NCI-H2171 treated with DMSO at 0.1 percent for 48 hours (cell line): ENCODE measurements around the gene NPSR1.
"Not testable (repeated sequence)": the region's sequence is repeated elsewhere in the genome, so short reads cannot be mapped to it uniquely, and the experiment has no call there.

Experiments used
- DNase-seq: peaks from one replicate; lab custom pipeline; 2025; lab: John Stamatoyannopoulos, UW

The NPSR1 gene

DNA sequence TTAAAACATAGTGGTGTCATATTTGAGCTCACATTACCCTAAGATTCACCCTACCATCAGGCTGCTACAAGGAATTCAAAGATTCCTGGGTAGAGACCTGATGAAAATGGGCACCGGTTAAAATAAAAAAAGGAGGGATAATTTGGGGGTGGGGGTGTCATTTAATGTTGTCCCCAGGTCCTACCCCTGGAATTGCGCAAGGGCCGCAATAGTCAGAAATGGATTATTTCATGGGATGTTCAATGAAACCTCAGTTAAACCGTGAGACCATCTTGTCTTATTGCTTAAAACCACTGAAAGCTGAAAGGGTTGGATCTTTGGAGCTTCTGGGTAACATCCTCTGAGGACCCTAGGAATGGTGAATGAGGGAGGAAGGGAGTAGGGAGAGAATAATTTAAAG is 216.3 kb downstream of the NPSR1 start:
- DNase-seq = not testable (repeated sequence)

DNA sequence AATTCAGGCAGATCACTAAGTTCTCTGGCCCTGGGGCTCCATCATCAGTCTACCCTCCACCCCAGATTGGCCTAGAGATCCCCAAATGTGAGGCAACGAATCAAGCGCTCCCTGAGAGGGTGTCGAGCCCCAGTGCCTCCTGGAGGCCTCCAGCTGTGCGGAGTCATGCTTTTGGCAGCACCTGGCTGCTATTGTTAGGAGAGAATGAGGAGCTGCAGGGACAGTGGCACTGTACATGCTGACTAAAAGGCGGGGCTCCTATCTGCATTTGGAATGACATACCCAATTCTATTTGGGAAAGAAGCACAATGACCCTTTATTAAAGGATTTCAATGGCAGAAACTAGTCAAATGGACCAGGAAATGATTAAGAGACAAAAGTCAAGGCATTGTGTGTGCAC is 217.5 kb downstream of the NPSR1 start:
- DNase-seq = no peak

DNA sequence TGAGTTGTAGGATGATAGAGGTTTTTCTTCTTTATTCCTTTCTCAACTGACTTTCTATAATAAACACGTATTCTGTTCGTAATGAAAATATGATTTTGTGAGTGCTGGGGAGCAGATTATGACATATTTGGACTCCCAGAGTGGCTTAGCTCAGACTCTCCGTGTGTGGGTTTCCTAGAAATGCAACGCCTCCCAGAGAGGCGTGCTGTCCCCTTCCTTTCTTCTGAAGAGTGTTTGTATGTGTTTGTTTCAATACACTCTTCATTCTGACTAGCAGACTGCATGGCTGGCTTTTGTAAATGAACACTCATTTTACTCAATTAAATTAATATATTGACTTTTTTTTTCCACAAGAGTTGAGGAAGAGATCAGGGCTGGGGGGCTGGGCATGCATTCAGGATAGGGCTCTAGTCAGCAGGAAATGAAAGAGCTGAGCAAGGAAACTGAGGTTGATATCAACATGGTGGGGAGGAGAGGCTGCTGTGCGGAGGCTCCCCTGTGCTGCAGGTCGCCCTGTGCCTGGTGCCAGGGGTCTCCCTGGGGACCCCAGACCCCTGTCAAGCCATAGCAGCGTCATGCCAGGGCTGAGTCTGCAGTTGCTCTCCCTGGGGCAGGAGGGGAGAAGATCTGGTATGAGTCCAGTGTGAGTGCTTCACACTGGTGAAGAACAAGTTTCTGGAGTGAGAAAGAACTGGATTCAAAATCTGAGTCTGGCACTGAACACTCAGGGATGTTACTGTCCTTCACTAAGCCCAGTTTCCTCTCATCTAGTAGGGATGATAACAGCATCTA is 221.1 kb downstream of the NPSR1 start:
- DNase-seq = not testable (repeated sequence)

DNA sequence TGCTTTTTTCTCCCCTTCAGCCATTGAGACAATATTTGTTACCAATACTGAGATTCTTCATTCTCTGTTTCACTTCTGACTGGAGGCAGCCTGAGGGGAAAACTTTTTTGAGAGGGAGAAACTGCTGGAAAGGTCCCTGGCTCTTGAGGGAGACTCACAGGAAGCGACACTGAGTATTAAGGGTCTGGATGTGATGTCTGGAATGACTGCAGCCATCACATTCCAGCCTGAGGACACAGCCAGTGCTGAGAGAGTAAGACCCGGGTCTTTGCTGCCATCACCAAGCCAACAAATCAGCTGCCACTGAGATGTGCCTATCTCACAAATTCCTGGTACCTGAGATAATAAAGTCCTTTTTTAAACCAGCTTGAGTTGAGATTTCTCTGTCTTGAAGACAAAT is 221.9 kb downstream of the NPSR1 start:
- DNase-seq = no peak

DNA sequence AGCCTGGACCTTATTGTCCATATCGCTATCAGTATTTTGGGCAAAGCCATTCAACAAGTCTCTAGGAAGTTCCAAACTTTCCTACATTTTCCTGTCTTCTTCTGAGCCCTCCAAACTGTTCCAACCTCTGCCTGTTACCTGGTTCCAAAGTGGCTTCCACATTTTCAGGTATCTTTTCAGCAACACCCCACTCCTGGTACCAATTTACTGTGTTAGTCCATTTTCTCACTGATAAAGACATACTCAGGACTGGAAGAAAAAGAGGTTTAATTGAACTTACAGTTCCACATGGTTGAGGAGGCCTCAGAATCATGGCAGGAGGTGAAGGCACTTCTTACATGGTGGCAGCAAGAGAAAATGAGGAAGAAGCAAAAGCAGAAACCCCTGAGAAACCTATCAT is 225.8 kb downstream of the NPSR1 start:
- DNase-seq = not testable (repeated sequence)

DNA sequence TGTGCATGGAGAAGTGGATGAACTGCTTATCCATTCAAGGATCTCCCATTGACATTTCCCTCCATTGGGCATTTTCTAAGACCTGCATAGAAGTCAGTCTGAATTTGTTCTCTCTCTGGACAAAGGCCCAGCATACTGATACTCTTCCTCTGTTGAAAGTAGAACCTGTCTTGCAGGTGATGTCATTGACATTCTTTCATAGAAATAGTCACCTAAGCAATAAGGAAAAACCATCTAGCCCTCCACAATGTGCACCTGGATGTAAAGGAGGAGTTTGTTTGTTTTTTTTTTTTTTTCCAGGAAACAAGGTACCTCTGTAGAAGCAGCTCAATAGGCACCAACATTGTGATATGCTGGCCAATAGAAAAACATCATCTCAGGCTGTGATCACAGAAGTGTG is 228.8 kb downstream of the NPSR1 start:
- no peak for DNase-seq

DNA sequence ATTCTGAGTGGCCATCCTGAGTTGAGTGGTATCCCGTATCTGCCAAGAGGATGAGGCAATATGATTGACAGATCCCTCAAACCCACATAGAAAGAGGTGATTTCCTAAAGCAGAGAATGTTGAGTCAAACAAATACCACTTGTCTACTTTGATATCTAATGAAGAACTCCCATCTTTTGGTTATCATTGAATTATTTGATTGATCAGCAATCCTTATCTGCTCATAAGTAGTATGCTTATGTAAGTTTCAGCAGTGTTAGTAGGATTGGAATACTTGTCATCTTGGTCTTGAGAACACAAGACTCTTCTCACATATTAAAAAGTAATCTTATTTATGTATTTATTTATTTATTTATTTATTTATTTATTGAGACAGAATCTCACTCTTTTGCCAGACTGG is 231.9 kb downstream of the NPSR1 start:
- no peak for DNase-seq

DNA sequence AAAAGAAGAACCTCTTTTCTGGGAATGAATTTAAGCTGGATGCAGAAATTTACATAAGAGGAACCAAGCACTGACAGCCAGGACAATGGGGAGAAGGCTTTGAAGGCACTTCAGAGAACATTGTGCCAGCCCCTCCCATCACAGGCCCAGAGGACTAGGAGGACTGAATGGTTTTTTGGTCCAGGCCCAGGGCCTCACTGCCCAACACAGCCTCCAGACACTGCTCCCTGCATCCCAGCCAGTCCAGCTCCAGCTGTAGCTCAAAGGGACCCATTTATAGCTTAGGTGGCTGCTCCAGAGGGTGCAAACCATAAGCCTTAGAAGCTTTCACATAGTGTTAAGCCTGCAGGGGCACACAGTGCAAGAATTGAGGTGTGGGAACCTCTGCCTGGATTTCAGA is 237.2 kb downstream of the NPSR1 start:
- no peak for DNase-seq
